Measurements from ENCODE around the gene GPR85.

GRCh38 chr7:113086431-113086888 is at the start of gene GPR85:
- no peak for TF ChIP-seq POLR2A (IDR thresholded peaks at IDR 0.05)
- TF ChIP-seq CTCF (IDR thresholded peaks at IDR 0.05) = no peak

Measured in body of pancreas (tissue), 4 donors.